Stimulated activated CD8-positive, alpha-beta memory T cell treated with anti-CD3 and anti-CD28 coated beads, Interleukin-7, amount 100 ng/mL, for 24 hours (primary cell): ENCODE data around the gene MPO.
A peak's percentile ranks its signal among the peaks of the same experiment; 100 is the strongest.

ENCODE experiments used
- DNase-seq: peaks from one replicate; pipeline ENCODE4 v3.0.0-alpha.2; 2020; ENCODE audit warnings: low read depth

The MPO gene

DNA sequence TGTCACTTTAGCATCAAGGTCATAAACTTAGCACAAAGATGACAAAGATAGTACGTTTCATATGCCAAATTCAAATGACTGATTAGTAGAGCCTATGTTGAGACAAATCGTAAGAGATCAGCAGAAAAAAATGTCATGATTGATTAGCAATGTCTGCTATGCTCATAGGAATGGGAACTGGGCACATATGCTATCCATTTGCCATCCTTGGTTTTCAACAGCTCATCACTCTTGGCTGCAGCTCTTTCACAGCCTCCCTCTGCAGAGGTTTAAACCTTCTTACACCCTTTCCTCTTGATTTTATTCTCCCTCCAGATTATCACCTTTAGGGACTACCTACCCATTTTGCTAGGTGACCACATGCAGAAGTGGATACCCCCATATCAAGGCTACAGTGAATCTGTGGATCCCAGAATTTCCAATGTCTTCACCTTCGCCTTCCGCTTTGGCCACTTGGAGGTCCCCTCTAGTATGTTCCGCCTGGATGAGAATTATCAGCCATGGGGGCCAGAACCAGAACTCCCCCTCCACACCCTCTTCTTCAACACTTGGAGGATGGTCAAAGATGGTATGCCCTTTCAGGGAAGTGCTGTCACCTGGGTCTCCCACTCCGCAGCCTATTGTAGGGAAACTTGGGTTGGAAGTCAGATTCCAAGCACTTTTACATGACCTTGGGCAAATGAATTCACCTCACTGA is 16.2 kb downstream of the MPO start:
- DNase-seq, result no peak

DNA sequence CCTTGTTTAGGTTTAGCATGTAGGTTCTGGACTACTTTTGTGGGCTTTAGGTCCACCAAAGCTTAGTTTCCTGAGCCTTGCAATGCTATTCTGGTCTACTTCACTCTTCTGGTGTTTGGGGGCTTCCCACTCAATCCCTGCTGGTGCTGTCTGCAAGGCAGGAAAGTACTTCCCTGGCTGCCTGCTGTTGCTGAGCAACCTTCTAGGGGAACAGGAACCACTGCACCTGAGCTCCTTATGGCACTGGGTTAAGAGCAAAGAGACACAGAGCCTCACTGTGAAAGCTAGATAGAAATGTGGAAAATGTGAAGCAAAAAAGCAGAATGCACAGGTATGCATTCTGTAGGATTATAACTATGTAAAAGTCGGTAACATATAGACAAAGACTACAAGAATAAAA is 17.0 kb downstream of the MPO start:
- no peak for DNase-seq

DNA sequence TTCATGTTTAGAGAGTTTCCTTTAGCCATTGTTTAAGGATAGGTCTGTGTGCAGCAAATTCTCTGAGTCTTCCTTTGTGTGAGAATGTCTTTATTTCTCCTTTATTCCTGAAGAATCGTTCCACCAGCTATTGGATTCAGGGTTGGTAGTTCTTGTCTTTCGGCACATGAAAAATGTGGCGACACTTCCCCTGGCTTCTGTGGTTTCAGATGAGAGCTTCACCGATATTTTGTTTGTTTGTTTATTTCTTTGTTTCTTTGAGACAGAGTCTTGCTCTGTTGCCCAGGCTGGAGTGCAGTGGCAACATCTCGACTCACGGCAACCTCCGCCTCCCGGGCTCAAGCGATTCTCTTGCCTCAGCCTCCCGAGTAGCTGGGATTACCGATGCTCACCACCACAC is 18.6 kb downstream of the MPO start:
- no peak for DNase-seq

DNA sequence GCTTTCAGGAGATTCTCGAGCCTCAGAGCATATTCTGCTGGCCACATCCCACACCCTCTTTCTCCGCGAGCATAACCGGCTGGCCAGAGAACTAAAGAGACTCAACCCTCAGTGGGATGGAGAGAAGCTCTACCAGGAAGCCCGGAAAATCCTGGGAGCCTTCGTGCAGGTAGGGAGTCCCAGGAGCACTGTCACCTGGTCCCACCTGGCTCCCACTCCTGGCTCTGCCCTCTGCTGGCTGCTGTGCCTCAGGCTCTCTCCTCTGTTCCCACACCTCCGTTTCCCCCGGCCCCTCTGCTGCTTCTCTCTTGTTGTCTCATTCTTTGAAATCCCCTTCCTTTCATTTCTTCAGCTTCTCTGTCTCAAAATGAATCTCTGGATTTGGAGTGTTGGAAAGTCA is 25.9 kb downstream of the MPO start:
- no peak for DNase-seq

DNA sequence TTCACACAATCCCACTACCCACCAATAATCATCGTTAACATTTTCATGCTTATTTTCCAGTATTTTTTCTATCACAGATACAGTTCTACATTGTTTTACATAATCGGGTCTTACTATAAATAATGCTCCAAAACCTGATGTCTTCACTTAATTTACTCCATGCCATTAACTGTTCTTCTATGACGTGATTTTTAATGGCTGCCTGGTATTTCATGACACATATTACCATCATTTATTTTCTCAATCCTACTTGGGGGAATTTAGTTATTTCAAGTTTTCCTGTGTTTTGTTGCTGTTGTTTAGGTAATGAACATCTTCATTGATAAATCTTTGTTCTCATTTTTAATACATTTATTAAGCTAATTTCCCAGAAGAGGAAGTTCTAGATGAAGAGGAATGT is 27.7 kb downstream of the MPO start:
- no peak for DNase-seq

DNA sequence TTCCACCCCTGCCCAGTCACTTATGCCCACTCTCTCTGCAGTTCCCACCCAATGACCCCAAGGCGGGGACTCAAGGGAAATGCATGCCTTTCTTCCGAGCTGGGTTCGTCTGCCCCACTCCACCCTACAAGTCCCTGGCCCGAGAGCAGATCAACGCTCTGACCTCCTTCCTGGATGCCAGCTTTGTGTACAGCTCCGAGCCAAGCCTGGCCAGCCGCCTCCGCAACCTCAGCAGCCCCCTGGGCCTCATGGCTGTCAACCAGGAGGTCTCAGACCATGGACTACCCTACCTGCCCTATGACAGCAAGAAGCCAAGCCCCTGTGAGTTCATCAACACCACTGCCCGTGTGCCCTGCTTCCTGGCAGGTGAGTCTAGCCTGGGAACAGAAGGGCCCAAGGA is 28.6 kb downstream of the MPO start:
- DNase-seq, result no peak

DNA sequence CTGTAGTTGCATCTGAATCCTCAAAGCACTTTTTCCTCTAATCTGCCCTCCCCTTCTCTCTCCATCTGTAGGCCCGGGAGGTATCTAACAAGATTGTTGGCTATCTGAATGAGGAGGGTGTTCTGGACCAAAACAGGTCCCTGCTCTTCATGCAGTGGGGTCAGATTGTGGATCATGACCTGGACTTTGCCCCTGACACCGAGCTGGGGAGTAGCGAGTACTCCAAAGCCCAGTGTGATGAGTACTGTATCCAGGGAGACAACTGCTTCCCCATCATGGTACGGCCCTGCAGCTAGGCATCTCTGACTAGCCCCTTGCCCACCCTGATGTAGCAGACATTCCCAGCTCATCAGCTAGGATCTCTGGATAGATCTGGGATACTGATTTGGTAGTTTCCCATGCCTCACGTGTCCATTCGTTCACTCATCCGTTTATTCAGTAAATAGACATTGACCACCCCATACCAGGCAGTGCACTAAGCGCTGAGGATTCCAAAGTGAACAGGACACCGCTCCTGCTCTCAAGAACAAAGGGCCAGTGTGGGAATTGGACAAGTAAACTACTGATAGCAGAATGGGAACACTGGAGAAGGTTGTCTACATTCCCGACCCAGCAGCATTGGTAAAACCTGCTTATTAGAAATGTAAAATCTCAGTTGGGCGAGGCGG is 30.3 kb downstream of the MPO start:
- no peak for DNase-seq

DNA sequence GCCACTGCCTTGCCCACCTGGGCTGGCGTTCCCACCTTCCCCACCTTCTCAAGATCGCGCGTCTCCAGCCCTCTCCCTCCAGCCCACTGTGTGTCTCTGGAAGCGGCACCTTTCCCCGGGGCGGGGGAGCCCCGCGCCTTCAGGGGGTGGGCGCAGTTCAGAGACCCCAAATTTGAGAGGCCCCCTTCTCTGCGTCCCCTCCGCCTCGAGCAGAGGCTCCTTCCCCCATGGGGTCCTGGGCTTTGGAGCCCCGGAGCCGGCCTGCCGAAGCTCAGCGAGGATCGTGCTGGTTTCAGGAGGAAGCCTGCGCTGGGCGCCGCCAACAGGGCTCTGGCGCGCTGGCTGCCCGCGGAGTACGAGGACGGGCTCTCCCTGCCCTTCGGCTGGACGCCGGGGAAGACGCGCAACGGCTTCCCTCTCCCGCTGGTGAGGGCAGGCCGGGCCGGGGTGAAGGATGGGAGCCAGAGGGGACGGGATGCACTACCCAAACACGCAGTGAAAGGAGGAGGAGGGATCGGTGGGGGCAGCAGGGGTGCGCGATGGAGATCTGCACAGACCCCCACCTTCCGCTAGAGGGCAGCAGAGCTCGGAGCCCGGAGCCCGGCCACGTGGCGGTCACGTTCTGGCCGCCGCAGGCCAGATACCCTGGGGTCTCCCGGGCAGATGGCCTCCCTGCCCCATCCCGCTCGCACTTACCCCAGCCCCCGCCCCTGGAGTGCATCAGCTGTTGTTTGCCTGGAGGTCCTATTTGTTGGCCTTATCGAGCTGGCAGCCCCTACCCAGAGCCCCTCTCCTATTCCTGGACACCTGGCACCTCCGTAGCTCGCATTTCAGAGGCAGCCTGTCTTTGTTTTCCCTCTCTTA is 31.2 kb downstream of the MPO start:
- peak; percentile 58 for DNase-seq

DNA sequence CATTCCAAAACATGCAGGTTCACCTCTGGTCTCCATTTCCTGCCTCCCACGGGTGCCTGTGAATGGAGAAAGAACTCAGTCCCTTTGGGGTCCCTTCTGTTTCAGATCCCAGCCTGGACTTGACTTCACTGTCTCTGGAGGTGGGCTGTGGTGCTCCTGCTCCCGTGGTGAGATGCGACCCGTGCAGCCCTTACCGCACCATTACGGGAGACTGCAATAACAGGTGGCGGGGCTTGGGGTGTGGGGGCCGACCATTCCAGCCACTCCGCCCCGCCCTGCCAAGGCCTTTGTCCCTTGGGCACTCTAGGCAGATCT is 31.8 kb downstream of the MPO start:
- DNase-seq, result no peak

DNA sequence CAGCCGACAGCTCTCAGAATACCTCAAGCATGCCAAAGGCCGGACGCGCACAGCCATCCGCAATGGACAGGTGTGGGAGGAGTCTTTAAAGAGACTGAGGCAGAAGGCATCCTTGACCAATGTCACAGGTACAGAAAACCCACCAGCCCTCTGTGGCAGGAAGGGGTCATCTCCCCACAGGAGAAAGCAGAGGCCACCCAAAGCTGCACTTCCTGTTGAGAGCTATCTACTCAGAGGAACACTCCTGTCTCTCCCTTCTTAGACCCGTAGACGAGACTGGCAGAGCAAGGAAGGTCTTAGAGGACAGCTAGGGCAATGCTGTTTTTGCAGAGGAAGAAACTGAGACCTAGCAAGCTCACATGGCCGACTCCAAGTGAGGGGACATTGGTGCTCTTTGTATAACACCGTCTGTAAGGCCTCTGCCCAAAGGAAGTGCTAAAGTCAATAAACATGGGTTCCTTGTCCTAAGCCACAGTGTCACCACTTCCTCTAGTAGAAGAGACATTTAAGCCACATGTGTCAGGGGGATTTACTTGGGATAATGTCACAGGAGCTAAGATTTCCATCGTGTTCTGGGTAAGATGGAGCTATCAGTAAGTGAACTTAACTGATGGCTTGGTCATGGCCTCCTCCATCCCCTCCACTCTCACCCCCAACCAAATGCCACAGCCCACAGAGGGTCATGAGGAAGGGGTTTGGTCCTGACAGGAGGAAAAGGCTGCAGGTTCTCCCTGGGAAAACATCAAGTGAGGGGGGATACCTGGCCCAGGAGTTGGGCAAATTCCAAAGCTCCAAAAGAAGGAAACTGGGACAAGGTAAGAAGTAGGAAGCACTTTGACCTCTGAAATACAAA is 33.0 kb downstream of the MPO start:
- no peak for DNase-seq

DNA sequence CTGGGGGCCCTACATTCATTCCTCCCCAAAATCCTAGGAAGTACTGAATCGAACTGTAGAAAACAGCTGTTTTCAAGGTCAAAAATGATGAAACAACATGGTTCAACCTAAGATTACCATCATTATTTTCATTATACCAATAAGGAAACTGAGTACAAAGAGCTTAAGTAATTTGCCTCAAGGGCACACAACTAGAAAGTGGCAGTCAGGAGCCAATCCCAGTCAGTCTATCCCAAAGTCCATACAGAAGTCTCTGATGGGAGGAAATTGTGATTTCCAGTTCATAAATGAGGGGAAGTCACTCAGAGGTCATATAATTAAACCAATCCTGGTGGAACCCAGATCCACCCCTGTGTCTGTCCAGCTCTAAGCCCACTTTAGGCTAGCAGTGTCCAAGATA is 34.0 kb downstream of the MPO start:
- DNase-seq, result no peak

DNA sequence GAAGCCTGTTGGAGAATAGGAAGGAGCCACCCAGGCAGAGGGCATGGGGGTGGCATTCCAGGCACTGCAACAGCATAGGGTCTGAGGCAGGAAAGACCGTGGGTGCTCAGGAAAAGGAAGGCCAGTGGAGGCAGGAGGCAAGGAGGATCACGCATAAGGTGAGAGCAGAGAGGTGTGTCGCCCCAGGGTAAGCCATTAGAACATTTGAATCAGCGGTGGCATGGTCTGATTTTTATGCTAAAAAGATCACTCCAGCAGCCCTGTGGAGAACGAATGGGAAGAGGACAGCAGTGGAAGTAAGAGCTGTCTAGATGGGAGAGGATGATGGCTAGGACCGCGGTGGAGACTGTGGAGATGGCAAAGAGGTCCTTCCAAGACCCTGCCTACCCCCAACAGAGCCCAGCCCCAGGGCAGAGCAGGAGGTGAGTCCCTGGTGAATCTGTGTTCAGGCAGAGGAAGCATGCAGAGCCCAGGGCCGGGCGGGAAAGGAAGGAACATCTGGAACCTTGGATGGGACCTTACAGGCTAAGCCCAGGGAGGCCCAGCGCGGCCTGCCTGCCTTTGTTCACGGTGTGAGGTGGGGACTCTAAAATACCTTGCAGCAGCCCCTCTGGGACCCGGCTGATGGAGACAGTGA is 34.5 kb downstream of the MPO start:
- no peak for DNase-seq

DNA sequence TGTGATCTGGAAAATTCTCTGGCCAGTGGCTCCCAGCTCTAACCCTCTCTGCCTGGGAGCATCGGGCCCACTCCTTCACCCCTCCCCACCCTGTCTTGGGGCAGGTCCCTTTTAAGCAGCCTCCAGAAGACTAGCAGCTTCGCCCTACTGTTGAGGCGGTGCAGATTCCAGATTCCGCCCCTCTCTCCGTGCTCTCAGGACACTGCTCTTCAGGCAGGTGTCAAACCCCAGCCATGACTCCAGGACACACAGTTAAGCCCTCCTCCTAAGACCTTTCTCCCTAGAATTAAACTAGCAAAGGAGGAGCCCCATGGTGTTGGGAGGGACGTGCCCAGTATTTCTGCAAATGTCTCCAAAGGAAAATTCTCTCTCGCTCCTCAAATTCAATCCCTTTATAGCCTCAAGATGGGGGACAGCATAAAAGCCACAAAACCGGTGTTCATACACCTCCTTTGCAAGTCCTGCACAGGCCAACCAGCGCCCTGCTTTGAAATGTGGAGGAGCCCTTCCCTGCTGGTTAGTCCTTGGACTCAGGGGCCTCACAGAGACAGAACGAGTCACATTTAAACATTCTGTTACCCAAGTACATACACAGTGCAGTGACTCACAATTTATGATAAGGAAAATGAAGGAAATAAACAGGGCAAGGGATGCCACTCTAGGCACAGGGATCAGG is 35.2 kb downstream of the MPO start:
- DNase-seq, result no peak

DNA sequence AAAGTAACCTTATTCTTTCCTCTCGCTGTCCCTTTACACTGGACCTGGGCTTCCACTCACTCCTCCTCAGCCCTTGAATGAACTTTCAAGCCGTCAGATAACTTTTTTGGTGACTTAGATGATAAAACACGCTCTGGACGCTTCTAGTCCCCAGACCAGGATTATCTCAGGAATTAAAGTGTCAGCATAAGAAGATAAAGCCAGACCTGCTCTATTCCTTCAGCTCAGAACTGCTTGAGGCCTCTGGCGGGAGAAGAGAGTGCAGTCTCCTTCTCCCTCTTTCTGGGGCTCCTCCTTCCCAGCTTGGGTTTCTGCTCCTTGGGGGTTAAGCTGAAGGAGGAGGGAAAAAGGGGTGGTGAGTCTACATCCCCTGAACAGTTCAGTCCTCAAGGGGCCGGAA is 35.8 kb downstream of the MPO start:
- no peak for DNase-seq

DNA sequence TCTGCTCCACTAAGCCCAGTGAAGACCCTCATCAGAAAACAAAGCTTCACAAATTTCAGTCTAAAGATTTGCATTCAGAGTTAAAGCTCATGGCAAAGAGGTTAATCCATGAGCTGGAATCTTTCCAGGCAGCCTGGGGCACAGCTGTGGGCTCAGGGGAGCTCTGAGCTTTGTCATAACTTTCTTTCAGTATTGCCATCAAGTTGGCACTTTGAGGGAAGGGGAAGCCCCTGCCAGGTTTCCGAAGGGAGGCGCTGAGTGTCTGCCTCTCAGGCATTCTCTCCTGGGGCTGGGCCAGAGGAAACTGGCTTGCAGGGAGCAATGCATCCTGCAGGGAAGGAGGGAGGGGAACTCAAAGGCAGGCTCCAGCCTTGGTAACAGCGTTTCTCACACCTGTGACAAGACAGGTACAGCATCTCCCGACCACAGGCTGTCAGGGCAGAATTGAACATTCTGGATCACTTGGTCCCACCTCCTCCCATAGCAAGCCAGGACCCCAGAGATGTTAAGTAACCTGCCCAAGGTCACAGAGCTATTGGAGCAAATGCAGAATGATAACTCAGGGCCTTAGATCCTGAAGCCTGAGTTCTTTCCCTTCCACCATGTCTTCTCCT is 38.5 kb downstream of the MPO start:
- no peak for DNase-seq

DNA sequence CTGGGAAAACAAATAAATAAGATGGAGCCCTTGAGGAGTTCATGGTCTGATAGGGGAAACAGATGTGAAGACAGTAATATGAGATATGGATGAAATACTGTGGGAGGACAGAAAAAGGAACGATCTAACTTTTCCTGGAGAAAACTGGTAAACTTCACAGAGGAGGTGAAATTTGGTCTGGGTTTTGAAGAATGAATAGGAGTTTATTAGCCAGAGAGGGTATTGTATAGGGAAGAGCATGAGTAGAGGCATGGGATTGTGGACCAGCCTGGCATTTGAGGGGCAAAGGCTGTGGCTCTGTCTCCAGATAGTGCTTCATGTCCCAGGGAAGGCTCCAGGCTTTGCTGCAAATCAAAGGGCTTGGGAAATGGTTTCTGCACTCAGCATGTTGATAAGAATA is 40.7 kb downstream of the MPO start:
- DNase-seq, result no peak

DNA sequence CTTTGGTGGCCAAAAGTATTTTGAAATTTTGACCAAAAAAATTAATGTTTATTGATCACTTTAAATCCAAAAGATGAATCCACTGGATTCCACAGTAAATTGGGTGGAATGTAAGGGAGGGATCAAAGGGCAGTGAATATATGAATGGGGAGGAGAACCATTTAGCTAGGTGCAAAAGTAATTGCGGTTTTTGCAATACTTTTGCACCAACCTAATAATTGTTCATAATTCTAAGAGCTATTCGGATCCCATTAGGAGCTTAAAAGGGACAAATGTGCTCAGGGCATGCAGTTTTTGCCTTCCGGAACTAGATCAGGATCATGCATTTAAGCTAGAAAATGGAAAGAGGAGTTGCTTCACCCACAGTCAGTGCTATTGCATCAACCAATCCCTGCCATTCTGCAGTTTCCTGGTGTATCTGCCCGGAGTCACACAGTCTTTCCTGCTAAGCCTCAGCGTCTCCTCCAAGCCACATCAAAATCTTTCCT is 42.5 kb downstream of the MPO start, which contains the start of gene LPO:
Gene LPO, plus strand, starts transcription at position 438 of the 488 bp plus-strand sequence. CDS start 4,396 bp downstream, outside the sequence.
- no peak for DNase-seq

DNA sequence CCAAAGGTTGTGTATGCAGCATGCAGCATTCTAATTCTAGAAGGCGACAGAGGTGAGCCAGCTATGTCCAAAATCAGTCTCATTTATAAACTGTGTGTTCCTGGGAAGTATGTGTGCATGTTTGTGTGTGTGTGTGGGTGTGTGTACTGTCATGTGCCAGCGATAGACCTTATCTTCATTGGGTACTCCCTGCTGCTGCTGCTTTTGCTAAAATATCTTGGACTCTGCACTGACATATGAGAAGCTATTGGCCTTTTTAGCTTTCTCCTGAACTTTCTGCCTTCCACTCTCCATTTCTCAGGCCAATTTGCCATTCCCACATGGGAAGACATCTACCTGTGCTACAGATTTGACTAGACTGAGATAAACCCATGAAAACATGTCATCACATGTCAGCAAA is 44.3 kb downstream of the MPO start:
- DNase-seq, result no peak

DNA sequence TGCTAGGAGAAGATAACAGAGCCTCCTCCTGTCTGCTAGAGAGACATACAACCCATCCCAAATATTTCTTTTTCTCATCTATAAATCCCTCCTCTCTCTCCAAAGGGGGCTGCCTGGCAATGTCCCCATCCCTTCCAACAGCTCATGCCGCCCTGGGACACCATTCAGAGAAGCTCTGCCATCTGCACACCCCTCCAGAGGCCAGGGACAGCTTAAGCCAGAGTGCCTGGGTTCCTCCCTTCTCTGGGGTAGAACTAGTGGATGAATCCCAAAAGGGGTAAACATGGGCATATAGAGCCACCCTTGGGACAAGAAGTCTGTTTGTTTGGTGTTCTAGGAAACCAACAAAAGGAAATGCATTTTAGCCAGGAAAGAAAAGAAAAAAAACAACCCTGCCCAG is 44.9 kb downstream of the MPO start:
- no peak for DNase-seq

DNA sequence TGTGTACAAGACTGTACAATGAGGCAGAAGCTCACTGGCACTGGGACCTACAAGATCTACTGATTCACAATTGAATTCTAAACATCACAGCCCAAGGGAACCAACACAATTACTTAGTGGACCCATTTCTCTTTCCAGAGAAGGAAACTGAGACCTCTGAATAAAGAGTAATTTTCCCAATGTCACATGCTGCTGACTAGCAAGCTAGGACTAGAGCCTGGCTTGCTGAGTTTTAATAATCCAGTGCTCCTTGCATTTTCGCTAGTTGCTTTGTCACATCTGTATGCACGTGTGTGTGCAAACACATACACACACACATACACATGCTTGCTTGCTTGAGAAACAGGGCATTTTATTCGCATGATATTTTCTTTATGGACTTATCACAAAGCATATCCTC is 46.2 kb downstream of the MPO start:
- DNase-seq, result no peak

DNA sequence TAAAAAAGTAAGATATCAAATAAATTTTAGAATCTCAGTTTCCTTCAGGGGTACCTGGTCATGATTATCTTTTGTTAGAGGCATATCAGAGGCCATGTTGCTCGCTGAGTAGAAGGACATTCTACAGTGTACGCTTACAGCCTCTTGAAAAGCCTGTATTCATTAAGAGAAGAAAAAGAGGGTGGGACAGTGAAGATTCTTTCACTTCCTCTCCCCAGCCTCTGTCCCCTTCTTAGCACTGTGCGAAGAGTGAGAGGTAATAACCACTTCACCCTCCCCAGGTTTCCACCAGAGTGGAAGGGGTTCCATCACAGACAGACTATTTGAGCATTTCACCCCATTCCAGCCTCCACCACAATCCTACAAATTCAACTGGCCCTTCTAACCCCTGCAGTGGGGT is 47.2 kb downstream of the MPO start:
- no peak for DNase-seq
